Kidney capillary endothelial cell (primary cell): ENCODE results near the gene RBP2.
"Not testable (repeated sequence)": the region's sequence is repeated elsewhere in the genome, so short reads cannot be mapped to it uniquely, and the experiment has no call there.

ENCODE experiments used
- DNase-seq: peaks from one replicate; pipeline ENCODE4 v3.0.0-alpha.2; 2018; ENCODE audit warnings: low spot score

The RBP2 gene

GRCh38 chr3:139443186-139443585 lies 33.1 kb downstream of the RBP2 start:
- DNase-seq, result no peak

- DNase-seq, result no peak
These were observed 34.7 kb downstream of the RBP2 start for GRCh38 chr3:139441656-139442055.

- no peak for DNase-seq
These were observed 35.4 kb downstream of the RBP2 start for GRCh38 chr3:139440639-139441556.

DNA sequence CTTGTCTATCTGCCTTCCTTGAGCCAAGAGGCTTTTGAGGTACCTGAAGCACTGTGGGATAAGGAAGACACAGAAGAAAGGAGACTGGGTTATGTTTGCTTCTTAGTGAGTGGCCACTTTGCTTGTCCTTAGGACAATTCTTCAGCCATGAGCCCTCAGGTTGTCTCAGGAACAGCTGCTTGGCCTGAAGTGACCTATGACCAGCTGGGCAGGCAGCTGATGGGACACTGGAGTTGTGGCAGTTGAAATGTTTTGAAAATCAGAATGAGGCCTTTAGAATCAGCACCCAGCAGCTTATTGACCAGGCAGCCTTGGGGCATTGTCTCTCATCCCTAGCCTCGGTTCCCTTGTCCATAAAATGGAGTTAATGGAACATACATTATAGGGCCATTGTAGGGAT lies 37.0 kb downstream of the RBP2 start:
- no peak for DNase-seq

- DNase-seq, result peak; percentile 33
These were observed 41.5 kb downstream of the RBP2 start for GRCh38 chr3:139434764-139435307.

- DNase-seq, result no peak
These were observed 42.1 kb downstream of the RBP2 start for GRCh38 chr3:139434228-139434627.

- no peak for DNase-seq
These were observed 43.2 kb downstream of the RBP2 start for GRCh38 chr3:139433089-139433488.

- no peak for DNase-seq
These were observed 45.8 kb downstream of the RBP2 start for GRCh38 chr3:139430493-139430892.

DNA sequence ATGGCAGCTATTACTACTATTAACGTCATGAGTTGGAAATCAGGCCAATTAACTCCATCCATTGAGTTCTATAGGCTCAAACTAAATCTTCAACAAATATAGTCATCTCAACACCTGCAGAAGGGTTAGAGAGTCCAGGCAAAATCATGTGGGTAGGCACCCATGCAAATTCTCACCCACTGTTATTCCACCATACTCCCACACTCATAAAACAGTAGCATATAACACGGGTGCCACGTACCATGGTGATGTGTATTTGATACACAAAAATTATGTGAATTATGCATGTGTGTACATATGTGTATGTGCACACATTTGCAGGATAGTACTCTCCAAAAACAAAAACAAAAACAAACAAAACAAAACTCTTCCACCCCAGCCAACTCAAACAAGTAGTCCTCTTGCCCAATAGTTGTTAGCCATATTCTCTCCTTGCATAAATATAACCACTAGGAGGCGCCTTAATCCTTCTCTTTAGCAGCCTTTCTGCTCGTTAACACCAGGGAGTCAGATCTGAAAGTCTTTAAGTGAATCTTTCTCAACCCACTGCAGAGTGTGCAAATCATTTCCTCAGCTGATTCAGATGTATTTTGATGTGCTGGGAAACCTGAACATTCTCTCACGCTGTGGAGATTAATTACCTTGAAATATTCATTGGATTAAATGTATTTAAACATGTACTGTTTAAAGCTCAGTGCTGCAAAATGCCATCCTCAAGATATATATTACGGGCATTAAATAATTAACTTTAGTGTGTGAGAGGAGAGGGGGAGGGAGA lies 48.8 kb downstream of the RBP2 start:
- peak; percentile 74 for DNase-seq

GRCh38 chr3:139425745-139426400 lies 50.4 kb downstream of the RBP2 start:
- no peak for DNase-seq

GRCh38 chr3:139423232-139423631 lies 53.1 kb downstream of the RBP2 start:
- no peak for DNase-seq

GRCh38 chr3:139421460-139421859 lies 54.9 kb downstream of the RBP2 start:
- DNase-seq, result no peak

- no peak for DNase-seq
These were observed 55.3 kb downstream of the RBP2 start for GRCh38 chr3:139421040-139421439.

DNA sequence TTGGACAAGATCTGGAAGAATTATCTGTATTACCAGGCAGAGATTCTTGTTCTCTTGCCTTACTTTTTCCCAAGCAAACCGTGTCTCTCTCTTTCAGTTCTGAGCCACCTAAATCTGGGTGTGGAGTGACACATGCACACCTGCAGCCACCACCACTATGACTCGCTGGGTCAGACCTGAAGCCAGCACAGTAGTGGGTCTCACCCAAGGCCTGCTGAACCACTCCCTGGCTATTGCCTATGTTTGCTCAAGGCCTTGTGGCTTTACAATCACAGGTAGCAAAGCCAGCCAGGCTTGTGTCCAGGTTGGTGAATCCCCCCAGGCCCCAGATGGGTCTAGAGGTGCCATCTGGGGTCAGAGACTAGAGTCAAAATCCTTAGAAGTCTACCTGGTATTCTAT lies 58.2 kb downstream of the RBP2 start:
- no peak for DNase-seq

- no peak for DNase-seq
These were observed 60.0 kb downstream of the RBP2 start for GRCh38 chr3:139416275-139416674.

DNA sequence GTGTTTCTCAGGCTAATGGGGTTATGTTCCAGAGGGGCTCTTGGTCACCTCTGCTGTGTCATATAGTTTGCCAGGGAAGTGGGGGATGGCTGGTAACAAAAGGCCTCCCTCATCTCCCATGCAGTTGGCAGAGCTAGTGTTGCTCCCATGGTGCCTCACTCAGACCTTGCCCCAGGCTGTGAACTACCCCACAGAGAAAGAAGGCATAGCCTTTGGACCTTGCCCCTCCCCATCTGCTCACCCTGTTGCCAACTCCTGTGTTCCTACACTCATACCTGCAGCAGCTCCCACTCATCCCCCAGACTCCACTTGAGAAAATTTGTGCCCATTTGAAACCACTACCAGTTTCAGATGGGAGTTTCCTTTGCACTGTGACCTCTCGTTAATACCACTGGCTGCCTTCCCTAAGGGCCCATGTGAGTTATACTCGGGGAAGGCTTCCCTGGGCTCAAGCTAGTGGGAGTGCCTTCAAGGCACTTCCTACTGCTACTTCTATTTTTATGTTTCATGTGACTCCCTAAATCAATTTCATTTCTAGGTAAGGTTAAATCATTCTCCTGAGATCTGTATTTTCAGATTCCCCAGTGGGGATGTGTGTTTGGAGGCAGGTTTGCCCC lies 61.6 kb downstream of the RBP2 start:
- DNase-seq, result no peak

- DNase-seq, result not testable (repeated sequence)
These were observed 63.4 kb downstream of the RBP2 start for GRCh38 chr3:139412891-139413290.
